IgD-negative memory B cell (primary cell): ENCODE results near the gene NOC4L. TPM values are rescaled to one million over a fixed set of nuclear protein-coding genes. Genes with fewer than 3 reads are reported as not detected.

Source experiments
- H3K27ac Mint-ChIP-seq, 3 donors: one replicate each; pipeline ENCODE4 v1.8.0; 2020 to 2022; ENCODE audit warnings: mild to moderate bottlenecking in 3 of 3, mixed read lengths in 3 of 3, moderate library complexity in 1 of 3
- H3K27me3 Mint-ChIP-seq: one replicate; pipeline ENCODE4 v1.8.0; 2021; ENCODE audit warnings: mixed read lengths
- H3K36me3 Mint-ChIP-seq: one replicate; pipeline ENCODE4 v1.8.0; 2020; ENCODE audit warnings: mild to moderate bottlenecking, mixed read lengths
- H3K4me1 Mint-ChIP-seq, 3 donors: one replicate each; pipeline ENCODE4 v1.8.0; 2020 to 2022; ENCODE audit warnings: mixed read lengths in 3 of 3, mild to moderate bottlenecking in 1 of 3
- H3K4me3 Mint-ChIP-seq, 4 donors: one replicate each; pipeline ENCODE4 v1.8.0; 2020 to 2022; ENCODE audit warnings: mild to moderate bottlenecking in 4 of 4, mixed read lengths in 4 of 4, moderate library complexity in 3 of 4
- H3K9me3 Mint-ChIP-seq, 3 donors: one replicate each; pipeline ENCODE4 v1.8.0; 2020 to 2021; ENCODE audit warnings: mixed read lengths in 3 of 3, mild to moderate bottlenecking in 1 of 3
- polyA plus RNA-seq: library from polyadenylated mRNA; unstranded; fragments of 300-500 nt; fragmentation: Illumina TruSeq; gene quantifications from one replicate; pipeline ENCODE4 v1.2.3, GENCODE V29; 2021

The NOC4L gene
- polyA plus RNA-seq, 1 donor from 2014 or later, result 31.2 TPM

- no peaks in the 10 kb centered on the region for H3K36me3 Mint-ChIP-seq
- peaks cover 0 to 3% (median 0%) of the 10 kb centered on the region in 3 donors for H3K9me3 Mint-ChIP-seq
- H3K4me3 Mint-ChIP-seq, result peak overlapping the region in 2 of 4 donors; percentile 74 to 77
- H3K27ac Mint-ChIP-seq, result no peak overlapping the region
- peaks cover 0 to 9% (median 5%) of the 10 kb centered on the region in 3 donors for H3K4me1 Mint-ChIP-seq
- peaks cover 27% of the 10 kb centered on the region for H3K27me3 Mint-ChIP-seq
Measured at GRCh38 chr12:132172619-132173018, 28.4 kb downstream of the NOC4L start.

GRCh38 chr12:132173135-132174014 is 29.1 kb downstream of the NOC4L start:
- Mint-ChIP-seq H3K4me3 (peak overlapping the region in 2 of 4 donors; percentile 74 to 77), H3K27me3 (peaks cover 29% of the 10 kb centered on the region), H3K27ac (no peak overlapping the region), H3K4me1 (peaks cover 0 to 11% (median 5%) of the 10 kb centered on the region in 3 donors), H3K9me3 (peaks cover 0 to 3% (median 0%) of the 10 kb centered on the region in 3 donors), H3K36me3 (no peaks in the 10 kb centered on the region)

- H3K27ac Mint-ChIP-seq, result no peak overlapping the region
- peaks cover 0 to 12% (median 5%) of the 10 kb centered on the region in 3 donors for H3K4me1 Mint-ChIP-seq
- peaks cover 34% of the 10 kb centered on the region for H3K27me3 Mint-ChIP-seq
- H3K9me3 Mint-ChIP-seq, result peaks cover 0 to 3% (median 0%) of the 10 kb centered on the region in 3 donors
- H3K4me3 Mint-ChIP-seq, result peak overlapping the region in 1 of 4 donors; percentile 37
- no peaks in the 10 kb centered on the region for H3K36me3 Mint-ChIP-seq
Measured at GRCh38 chr12:132174015-132174838, 30.0 kb downstream of the NOC4L start.

GRCh38 chr12:132174839-132175490 is 30.7 kb downstream of the NOC4L start:
- Mint-ChIP-seq H3K27ac (no peak overlapping the region), H3K4me3 (no peak overlapping the region)

GRCh38 chr12:132175496-132176384 is 31.5 kb downstream of the NOC4L start:
- H3K4me3 Mint-ChIP-seq, result no peak overlapping the region
- peaks cover 0 to 12% (median 5%) of the 10 kb centered on the region in 3 donors for H3K4me1 Mint-ChIP-seq
- peaks cover 0 to 3% (median 0%) of the 10 kb centered on the region in 3 donors for H3K9me3 Mint-ChIP-seq

More at GRCh38 chr12:132174839-132175490, 30.7 kb downstream of the NOC4L start:
- Mint-ChIP-seq H3K4me1 (peaks cover 0 to 12% (median 5%) of the 10 kb centered on the region in 3 donors), H3K9me3 (peaks cover 0 to 3% (median 0%) of the 10 kb centered on the region in 3 donors), H3K36me3 (no peaks in the 10 kb centered on the region), H3K27me3 (peaks cover 38% of the 10 kb centered on the region)

GRCh38 chr12:132176385-132176919 is 32.2 kb downstream of the NOC4L start:
- H3K27ac Mint-ChIP-seq, result no peak overlapping the region
- peaks cover 0 to 3% (median 0%) of the 10 kb centered on the region in 3 donors for H3K9me3 Mint-ChIP-seq
- H3K27me3 Mint-ChIP-seq, result peaks cover 38% of the 10 kb centered on the region
- H3K4me1 Mint-ChIP-seq, result peaks cover 0 to 12% (median 5%) of the 10 kb centered on the region in 3 donors
- H3K4me3 Mint-ChIP-seq, result no peak overlapping the region
- H3K36me3 Mint-ChIP-seq, result no peaks in the 10 kb centered on the region

More at GRCh38 chr12:132175496-132176384, 31.5 kb downstream of the NOC4L start:
- peaks cover 38% of the 10 kb centered on the region for H3K27me3 Mint-ChIP-seq
- H3K27ac Mint-ChIP-seq, result no peak overlapping the region
- H3K36me3 Mint-ChIP-seq, result no peaks in the 10 kb centered on the region

- Mint-ChIP-seq H3K4me3 (no peak overlapping the region), H3K27ac (no peak overlapping the region), H3K27me3 (peaks cover 34% of the 10 kb centered on the region), H3K36me3 (no peaks in the 10 kb centered on the region), H3K9me3 (peaks cover 0 to 3% (median 1%) of the 10 kb centered on the region in 3 donors), H3K4me1 (peaks cover 0 to 12% (median 5%) of the 10 kb centered on the region in 3 donors)
Measured at GRCh38 chr12:132176920-132177551, 32.8 kb downstream of the NOC4L start.

GRCh38 chr12:132178316-132178715 is 34.1 kb downstream of the NOC4L start:
- Mint-ChIP-seq H3K9me3 (peaks cover 3 to 4% (median 3%) of the 10 kb centered on the region in 3 donors), H3K4me1 (peaks cover 0 to 8% (median 5%) of the 10 kb centered on the region in 3 donors), H3K27me3 (peaks cover 26% of the 10 kb centered on the region), H3K4me3 (peak overlapping the region in 1 of 4 donors; percentile 5), H3K27ac (no peak overlapping the region), H3K36me3 (no peaks in the 10 kb centered on the region)

GRCh38 chr12:132178801-132179401 is 34.6 kb downstream of the NOC4L start:
- H3K27ac Mint-ChIP-seq, result no peak overlapping the region
- H3K27me3 Mint-ChIP-seq, result peaks cover 24% of the 10 kb centered on the region
- H3K4me3 Mint-ChIP-seq, result no peak overlapping the region
- H3K36me3 Mint-ChIP-seq, result no peaks in the 10 kb centered on the region
- H3K9me3 Mint-ChIP-seq, result peaks cover 3 to 4% (median 3%) of the 10 kb centered on the region in 3 donors
- H3K4me1 Mint-ChIP-seq, result peaks cover 0 to 8% (median 5%) of the 10 kb centered on the region in 3 donors

GRCh38 chr12:132179431-132180362 is 35.4 kb downstream of the NOC4L start:
- peak overlapping the region in 1 of 4 donors; percentile 45 for H3K4me3 Mint-ChIP-seq
- peaks cover 0 to 4% (median 3%) of the 10 kb centered on the region in 3 donors for H3K4me1 Mint-ChIP-seq
- peaks cover 17% of the 10 kb centered on the region for H3K27me3 Mint-ChIP-seq
- no peaks in the 10 kb centered on the region for H3K36me3 Mint-ChIP-seq
- peaks cover 1 to 4% (median 3%) of the 10 kb centered on the region in 3 donors for H3K9me3 Mint-ChIP-seq
- H3K27ac Mint-ChIP-seq, result no peak overlapping the region

- Mint-ChIP-seq H3K27ac (no peak overlapping the region), H3K4me3 (no peak overlapping the region), H3K27me3 (peaks cover 15% of the 10 kb centered on the region), H3K36me3 (no peaks in the 10 kb centered on the region), H3K9me3 (peaks cover 2 to 7% (median 4%) of the 10 kb centered on the region in 3 donors), H3K4me1 (peaks cover 3 to 5% (median 3%) of the 10 kb centered on the region in 3 donors)
Measured at GRCh38 chr12:132180648-132181546, 36.6 kb downstream of the NOC4L start.
